Stimulated activated CD4-positive, alpha-beta T cell treated with anti-CD3 and anti-CD28 coated beads, Interleukin-4, amount 100 ng/mL, for 1 hour (primary cell): Measurements from ENCODE around the gene MAP3K14.
A peak's percentile ranks its signal among the peaks of the same experiment; 100 is the strongest.

Source experiments
- DNase-seq: peaks from one replicate; pipeline ENCODE4 v3.0.0-alpha.2; 2020

MAP3K14 gene

DNA sequence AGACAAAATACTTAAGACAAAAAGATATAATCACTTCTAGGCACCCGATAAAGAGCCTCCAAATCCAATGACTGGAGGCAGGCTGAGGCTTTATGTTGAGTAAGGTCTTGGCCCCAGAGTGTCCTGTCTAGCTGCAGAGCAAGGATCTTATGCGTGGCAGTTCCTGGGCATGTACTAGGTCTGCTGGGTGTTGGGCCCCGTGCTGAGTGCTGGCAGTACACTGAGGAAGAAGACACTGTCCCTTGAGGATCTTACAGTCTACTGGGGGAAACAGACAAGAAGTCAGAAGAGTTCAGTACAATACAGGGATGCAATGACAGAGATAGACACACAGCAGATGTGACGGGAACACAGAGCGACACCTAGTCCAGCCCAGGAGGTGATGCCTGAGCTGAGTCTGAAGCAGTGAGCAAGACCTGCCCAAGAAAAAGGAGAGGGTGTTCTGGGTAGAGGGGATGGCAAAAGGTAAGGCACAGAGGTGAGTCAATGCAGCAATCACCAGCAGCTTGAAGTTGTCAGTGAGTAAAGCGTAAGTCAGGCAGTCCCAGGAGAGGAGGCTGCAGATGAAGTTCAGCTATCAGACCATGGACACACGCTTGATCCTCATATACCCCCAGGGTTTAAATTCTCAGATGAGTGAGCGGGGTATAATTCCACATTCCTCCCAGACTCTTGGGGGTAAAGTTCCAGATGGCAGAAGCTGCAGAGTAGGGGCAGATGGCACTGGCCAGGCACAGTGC, 18.1 kb downstream of the MAP3K14 start:
- DNase-seq: no peak

DNA sequence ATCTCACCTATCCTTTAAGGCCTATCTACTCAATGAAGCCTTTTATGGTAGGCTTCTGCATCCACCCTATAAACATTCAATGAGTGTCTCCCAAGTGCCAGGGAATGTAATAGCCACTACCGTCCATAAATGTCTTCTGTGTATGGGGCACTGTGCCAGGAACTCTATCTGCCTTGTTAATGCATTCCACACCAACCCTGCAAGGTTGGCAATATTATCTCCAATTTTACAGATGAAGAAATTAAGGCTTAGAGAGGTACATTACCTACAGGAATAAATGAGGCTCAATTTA, 20.0 kb downstream of the MAP3K14 start:
- DNase-seq: no peak

DNA sequence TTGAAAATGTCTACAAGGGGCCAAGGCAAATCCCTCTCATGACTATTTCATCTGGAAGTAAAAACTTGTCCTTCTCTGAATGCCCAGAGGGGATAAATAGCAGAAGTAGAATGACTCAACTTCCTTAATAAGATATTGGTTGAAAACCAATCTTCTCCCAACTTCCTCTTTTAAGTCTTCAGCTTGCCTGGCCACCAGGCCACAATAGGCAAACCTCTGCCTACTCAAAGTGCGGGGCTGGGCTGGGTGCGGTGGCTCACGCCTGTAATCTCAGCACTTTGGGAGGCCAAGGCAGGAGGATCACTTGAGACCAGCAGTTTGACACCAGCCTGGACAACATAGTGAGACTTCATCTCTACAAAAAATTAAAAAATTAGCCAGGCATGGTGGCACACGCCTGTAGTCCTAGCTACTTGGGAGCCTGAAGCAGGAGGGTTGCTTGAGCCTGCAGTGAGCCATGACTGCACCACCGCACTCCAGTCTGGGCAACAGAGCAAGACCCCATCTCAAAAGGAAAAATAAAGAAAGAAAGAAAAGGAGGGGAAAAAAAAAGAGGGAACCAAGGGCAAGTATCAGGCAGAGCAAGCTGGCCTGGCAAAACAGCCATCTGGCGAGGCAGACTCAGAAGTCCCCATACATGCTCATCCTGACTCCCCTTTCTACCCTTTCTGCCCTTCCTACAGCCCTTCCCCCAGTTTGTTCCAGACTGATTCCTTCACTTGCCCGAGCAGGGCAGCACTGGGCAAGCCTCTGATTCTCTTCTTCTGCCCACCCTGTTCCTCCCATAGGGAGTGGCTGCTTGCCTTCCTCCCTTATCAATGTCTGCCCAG, 20.6 kb downstream of the MAP3K14 start:
- DNase-seq: no peak

DNA sequence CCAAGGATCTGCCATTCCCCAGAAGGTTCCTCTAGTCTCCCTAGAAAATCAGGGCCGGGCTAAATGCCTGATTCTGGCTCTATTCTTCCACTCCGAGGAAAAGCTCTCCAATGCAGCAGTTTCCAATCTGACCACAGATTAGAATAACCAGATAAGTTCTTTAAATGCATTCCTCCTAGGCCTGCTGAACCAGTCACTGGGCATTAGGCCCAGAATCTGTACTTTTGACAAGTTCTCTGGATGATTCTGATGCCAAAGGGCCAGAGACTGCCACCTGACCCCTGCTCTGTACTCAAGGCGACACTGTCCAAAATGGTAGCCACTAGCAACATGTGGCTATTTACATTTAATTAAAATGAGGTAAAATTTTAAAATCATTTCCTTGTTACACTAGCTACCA, 22.3 kb downstream of the MAP3K14 start:
- DNase-seq: no peak

DNA sequence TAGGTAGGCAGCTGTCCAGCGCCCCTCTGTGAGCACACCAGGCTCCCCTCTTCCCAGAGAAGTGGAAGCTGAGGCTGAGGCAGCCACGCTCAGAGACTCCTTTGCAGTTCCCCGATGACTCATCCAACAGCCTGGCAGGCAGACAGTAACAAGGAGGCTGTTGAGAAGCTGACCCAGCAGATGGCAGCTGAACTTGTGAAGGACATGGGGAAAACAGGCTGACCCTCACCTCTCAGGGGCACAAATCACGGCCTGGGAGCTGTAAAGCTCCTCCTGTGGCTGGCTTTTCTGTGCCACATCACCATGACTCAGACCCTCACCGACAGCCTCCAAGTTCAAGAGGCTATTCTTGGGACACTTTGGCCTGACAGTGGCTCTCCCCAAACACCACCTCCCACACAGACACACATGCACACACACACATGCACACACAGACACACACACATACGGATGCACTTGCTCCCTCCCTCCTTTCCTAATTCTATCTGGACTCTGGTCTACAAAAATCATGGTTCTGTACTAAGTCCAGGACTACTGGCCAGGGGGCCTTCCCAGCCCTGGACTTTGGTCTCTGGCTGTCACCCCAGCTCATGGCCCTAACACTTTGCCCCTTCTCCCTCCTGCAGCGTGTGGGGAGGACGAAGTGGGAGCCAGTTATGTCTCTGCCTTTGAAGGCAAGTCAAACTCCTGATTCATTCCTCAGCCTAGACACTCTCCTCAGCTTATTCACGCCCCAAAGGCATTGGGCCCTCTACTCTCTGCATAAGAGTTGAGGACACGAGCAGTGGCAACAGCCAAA, 23.2 kb downstream of the MAP3K14 start:
- no peak for DNase-seq

DNA sequence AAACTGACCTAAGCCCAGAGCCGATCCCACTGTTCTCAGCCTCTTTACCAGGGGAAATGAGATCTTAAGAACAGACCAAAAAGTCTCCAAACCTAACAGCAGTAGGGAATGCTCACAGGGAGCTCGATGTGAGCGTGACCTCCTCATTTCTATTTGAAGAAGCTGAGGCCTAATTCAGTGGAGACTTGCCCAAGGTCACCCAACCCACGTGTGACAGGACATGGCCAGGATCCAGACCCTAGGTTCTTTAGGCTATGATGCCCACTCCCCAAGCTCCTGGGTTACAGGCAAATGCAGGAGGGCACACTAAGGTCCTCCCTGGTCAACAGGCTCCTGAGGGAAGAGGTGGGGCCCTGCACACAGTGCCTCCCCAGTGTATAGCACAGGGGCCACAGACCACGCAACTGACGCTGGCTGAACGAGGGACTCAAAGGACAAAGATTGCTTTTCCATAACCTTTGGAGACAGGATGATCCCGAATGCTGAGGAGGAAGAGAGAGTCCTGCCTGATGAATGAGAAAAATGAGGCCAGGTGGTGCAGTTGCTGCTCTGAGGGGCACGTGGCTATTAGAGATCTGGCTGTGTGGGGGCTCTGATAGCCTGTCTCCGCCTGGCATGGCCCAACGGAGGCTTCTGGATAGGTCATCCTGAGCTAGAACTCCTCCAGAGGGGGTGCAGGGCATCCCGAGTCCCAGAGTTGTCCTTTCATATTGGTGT, 24.0 kb downstream of the MAP3K14 start:
- DNase-seq: no peak

DNA sequence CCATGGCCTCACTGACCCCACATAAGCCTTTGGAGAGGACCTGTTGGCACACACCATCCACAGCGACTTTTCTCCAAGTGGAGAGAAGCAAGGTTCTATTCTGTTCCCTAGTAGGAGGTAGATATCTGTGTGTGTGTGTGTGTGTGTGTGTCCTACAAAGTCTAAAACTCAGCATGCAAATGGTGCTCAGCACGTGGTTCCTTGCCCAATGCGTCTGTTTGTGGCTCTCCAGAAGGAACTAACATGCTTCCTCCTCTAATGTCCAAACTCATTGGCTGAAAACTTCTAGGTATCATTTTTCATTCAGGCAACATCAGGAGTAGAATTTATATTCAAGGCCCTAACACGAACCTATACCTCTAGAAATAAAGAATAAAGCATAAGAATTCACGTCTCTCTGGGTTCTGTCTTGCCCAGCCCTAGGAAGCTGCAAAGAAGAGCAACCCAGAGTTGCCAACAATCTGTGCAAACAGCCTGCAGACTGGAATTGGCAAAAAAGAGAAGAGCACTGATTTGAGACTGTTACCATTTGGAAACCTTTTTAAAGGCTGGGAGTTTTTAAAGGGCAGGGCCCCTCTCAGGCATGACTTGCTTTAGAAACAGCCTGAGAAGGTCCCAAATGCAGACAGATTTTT, 25.5 kb downstream of the MAP3K14 start:
- no peak for DNase-seq

DNA sequence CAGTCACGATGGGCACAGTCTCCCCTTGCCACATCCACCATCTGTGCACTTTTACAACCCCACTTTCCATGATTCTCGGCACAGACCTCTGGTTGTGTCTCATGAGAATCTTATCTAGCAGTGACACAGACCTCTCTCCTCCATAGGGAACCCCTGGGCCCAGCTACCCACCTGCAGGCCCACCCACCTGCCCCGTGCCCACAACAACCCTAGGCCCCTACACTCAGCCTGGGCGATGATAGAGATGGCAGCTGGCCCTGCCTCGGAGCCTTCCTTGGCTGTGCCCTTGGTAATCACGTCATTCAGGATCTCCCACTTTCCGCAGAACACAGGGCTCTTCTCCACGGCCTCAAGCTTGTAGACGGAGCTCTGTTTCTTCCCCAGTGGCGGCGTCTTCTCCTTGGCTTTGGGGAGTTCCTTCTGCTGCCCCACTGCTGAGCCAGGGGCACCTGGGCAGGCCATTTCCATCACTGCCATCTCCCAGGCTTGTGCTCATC, 26.5 kb downstream of the MAP3K14 start:
- no peak for DNase-seq

DNA sequence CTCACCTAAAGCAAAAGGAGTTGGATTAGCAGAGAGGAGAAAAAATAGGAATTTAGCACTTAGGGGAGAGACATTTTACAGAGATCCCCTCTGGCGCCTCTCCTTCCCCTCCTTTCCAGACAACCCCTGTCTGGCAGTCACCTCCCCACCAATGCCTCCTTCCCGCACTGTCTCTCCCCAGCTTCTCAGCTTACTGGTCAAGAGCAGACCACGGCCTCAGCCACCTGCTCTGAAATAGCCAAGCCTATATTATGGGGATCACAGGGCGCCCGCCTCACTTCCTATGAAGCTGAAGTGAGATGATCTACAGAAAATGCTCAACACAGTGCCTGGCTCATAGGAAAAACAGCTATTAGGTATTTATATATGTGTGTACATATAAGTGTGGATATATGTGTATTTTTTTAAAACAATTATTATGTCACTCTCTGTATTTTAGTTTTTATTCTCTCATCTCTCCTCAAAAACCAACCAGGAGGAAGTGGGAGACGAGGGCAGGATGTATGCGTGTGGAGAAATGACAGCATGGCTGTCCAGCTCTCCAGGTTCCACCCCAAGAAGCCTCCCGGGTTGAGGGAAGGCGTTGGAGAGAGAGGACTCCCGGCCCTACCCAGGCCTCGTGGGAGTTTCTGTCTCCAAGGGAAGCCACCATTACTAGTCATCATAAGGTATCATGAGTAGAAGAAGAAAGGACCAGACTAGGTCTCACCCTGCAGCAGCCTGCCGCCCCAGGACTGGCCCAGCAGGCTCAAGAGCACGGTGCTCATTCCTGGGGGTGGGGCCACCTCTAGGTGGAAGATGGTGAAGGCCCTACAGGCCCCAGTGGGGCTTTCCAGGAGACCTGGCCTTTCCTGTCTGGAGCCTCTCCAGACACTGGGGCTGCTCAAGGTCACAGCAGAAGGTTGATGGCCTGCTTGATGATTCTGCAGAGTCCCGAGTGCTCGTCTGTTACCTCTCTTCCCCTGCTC, 27.2 kb downstream of the MAP3K14 start:
- no peak for DNase-seq

DNA sequence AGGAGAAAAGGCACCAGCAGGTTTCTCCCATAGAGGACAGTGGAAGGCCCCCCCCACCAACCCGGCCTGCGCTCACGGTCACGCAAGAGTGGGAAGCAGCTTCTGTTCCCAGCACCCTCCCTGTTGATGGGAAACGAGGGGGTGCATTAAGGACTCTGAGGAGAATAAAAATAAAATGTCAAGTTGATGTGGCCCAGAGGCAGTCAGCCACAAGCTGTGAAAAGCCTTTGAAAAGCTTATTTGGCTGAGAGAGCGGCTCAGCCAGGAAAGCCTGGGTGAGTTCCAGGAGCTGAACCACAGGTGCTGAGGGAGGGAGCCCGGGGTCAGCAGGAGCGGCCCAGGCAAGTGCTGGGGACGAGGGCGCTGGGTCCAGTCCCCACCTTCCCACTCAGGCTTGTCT, 28.0 kb downstream of the MAP3K14 start:
- DNase-seq: no peak

DNA sequence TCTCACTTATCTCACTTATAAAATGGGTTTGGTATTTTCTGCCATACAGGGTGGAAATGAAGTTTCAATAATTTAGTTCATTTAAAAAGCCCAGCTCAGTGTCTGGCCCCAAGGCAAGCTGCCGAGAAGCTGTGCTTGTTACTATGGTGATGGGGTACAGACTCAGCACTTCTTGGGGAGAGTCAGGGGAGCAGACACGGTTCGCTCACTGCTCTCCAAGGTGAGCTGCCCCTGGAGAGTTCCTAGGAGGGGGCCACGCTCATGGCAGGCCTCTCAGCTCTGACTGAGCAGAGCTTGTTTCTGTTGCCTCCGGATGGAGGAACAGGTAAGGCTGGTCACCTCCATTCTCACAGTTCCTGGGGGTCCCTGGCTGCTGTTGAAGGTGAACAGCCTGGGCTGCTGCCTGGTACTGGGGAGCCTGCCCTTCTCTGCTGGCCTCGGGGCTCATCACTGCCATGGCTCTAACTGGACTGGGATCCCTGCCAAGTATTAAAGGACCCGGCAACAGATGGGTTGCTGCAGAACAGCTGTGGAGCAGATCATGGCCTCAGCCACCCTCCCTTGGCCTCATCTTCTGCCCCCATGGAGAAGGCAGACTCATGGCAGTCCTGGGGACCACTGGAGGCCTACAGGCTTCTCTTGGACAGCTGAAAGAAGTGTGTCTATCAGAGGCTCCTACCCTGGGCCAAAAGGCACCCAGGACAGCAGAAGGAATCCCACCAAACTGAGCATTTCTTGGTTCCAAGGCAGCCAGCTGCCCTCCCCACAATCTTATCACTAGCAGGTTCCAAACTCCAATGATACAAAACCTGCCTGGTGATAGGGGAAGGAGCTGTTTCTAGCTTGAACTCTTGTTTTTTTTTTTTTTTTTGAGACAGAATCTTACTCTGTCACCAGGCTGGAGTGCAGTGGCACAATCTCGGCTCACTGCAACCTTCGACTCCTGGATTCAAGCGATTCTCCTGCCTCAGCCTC, 29.0 kb downstream of the MAP3K14 start:
- no peak for DNase-seq

DNA sequence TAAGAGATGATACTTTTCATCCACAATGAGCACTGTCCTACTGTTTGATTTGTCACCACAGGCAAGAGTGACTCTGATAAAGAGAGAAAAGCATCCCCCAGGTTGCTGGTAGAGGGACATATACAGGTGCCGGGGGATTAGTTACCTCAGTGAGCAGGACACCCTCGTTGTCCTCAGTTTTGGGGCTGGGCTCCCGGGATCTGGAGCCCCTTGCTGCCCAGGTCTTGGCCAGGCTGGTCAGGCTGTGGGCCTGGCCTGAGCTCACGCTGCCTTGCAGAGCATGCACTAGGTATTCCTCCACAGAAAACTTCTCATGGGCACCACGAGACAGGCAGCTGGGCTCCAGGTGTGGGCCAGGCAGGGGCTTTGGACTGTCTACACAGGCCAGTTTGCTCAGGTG, 30.5 kb downstream of the MAP3K14 start:
- DNase-seq: no peak

DNA sequence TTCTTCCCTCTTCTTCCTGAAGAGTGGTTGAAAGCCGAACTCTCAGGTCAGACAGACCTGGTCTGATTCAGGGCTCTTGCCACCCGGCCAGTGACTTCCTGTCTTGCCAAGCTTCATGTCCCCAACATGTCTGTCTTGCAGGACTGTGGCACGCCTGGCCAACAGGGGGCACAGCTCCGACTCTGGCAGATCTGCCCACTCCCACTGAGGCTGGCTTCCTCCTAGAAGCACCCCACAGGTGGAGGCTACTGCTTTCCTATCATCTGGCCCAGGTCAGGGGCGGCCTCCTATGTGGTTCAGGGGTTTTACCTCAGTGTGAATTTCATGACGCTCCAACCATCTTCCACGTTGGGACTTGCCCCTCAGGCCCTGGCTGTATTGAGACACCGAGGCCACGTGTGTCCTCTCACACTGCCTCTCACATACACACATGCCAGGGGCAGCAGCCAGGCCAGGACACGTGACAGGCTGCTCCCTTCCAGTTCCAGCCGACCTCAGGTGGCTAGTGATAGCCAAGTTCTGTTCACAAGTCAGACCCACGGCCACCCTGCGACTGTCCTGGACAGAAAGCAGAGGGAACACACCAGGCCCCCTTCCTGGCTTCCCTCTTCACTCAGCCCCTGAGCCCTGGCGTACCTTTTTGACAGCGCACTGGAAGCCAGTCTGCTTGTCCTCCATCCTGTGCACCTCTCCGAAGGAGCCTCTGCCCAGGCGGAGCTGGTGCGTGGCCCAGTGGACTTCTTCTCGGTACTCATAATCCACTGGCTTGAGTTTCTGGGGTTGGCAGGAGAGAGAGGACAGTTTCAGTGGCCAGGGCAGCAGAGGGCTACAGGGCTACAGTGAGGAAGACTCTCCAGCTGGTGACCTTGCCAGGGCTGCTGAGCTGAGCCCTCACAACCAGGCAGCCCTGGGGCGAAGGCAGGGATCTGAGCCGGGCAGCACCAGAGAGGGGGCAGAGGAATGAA, 32.4 kb downstream of the MAP3K14 start:
- DNase-seq: peak; percentile 60

DNA sequence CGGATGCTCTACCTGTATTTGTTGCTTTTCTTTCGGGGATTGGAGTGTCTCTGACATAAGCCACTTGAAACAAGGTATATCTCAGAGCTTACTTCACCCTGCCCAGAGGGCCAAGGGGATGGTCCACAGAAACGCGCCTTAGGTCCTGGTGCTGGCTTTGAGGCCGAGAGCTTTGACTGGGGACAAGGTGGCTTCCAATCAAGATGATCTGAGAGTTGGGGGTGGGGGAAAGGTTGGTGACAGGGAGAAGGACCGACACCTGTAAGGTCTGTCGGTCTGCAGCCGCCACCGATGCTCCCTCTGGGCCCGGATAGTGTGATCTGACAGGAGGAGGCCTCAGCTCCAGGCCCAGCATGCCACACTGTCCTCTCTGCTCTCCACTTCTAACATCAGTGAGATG, 33.1 kb downstream of the MAP3K14 start:
- DNase-seq: no peak

DNA sequence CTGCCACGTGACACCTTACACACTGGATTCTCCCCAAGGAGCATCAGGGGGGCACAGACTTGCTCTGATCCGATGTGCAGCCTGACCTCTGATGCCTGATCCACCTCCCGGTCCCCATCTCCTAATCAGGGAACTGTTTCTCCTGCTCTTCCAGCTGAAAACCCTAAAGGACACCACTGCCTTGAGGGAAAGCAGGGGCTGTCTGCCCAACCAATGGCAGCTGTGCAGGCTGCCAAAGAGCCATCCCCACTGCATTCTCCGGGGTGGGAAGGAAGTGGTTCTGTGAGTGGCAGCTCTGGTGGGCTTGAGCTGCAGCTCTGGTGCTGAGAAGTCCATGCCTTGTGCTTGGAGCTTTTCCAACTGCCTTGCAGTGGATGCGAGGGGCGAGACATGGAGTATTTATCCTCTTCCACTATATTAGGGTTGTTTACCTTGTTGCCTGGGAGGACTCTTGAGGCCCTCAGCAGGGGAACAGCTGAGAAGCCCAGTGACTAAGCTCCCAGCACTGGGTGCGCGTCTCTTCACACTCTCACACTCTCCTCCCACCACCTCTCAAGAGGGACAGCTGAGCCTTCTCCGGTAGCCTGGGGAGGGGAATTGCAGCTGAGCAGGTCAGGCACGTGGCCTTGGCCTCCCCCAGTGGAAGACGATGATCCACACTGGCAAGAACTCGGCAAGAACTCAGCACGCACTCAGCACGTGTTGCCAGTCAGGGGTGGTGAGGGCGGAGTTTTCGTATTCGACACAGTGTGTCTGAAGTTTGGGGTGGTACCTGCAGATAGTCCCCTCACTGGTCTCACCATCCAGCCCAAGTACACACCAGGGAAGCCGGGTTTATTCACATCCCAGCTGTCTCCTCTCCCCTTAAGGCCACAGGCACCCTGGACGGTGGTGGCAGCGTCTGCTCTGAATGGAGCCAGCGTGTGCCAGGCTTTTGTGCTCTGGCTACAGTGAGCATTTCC, 33.9 kb downstream of the MAP3K14 start:
- no peak for DNase-seq

DNA sequence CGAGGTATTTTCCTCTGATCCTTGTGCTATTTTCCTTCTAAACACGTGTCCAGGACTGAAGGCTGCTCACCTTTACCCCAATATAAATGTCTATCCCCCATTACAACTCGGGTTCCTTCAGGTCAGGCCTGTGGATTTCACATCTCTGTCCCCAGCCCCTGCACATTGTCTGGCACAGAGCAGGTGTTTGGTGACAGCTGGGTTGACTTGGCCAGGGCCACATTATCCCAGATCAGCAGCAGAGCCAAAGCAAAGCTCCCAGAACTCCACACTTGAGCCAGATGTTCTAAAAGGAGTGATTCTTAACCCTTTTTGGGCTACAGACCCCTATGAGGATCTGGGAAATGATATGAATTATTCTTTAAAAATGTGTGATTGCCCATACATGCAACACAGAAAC, 36.9 kb downstream of the MAP3K14 start:
- no peak for DNase-seq

DNA sequence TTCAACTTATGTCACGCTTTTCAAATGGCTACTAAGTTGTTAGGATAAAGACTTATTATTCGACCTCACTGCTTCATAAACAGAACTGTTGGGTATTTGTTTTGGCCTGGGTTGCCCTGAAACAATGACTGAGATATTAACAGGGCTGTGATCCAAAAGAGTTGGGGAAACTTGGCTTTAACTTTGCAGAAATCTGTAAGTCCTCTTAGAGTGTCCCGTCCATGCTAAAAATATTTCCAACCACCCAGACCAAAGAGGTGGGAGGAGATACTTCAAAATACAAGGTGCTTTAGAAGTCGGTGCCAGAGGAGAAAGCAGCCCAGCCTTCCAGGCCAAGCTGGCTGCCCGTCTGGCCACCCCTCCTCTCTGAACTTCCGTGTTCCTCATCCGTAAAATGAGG, 38.8 kb downstream of the MAP3K14 start:
- DNase-seq: no peak
